ENCODE data around the gene ZFP36L1. TPM values are rescaled to one million over a fixed set of nuclear protein-coding genes. Genes with fewer than 3 reads are reported as not detected.

ZFP36L1 gene
- total RNA-seq, 2 donors from 2014 or later: 99.4 to 99.6 TPM

DNA sequence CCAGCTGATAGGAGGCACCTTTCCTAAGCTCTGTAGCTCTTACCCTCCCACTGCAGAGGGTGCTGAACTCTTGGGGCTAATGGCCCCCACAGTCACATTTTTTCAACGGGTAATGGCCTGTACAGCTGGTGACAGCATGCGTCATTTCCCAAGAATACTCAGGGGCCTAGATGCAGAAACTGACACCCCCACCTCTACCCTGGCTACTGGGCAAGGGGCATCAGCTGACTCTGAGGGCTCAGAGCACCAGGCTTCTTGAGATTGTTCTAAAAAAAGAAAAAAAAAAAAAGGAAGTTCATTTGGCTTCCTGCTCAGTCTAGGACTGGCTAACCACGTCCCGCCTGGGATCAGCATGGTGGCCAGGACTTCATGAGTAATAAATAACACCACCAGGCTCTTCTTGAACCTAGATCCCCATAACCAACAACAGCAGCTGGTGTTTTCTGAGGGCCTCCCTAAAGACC, 35.2 kb downstream of the ZFP36L1 start:
- no peaks in the 10 kb centered on the region for H3K9me3 Mint-ChIP-seq

DNA sequence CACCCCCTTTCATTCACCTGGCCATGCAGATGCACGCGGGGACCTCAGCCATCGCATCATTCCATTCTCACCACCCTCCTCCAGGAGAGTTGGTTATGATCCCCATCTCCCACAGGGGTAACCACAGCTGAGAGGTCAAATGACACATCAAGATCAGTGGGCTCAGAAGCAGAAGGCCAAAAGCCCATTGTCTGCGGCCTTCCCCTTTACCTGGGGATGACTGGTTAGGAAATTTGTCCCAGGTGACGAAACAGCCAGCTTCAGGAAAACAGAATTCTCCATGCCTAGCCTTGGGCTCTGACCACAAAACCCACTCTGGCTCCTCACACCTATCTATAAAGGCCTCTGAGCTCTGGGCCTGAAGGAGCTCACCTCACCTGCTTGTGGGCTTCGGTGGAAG, 36.1 kb downstream of the ZFP36L1 start:
- Mint-ChIP-seq H3K27ac (no peak overlapping the region), H3K9me3 (no peaks in the 10 kb centered on the region), H3K36me3 (ENCODE audit: low read depth) (no peaks in the 10 kb centered on the region), H3K4me1 (peaks cover 47% of the 10 kb centered on the region), H3K4me3 (no peak overlapping the region), H3K27me3 (ENCODE audit: insufficient read depth) (no peaks in the 10 kb centered on the region)
- H3K27me3 ChIP-seq (ENCODE audit: control insufficient read depth, insufficient read depth, low read length, poor library complexity, severe bottlenecking): no peaks in the 10 kb centered on the region
- DNase-seq: no peak
- H3K9ac ChIP-seq (ENCODE audit: extremely low read depth, low read length, poor library complexity, severe bottlenecking): no peak overlapping the region
- WGBS, 2 experiments (ENCODE audit: insufficient coverage in 1 of 2, insufficient read length in 1 of 2): 97 to 100% methylated on average over 1 to 6 of the region's 6 CpGs
- no peaks in the 10 kb centered on the region for H3K36me3 ChIP-seq (ENCODE audit: control insufficient read depth, insufficient read depth, low read length)
- H3K27ac ChIP-seq (ENCODE audit: low read depth, low read length): no peak overlapping the region
- TF ChIP-seq, protein P1, sequence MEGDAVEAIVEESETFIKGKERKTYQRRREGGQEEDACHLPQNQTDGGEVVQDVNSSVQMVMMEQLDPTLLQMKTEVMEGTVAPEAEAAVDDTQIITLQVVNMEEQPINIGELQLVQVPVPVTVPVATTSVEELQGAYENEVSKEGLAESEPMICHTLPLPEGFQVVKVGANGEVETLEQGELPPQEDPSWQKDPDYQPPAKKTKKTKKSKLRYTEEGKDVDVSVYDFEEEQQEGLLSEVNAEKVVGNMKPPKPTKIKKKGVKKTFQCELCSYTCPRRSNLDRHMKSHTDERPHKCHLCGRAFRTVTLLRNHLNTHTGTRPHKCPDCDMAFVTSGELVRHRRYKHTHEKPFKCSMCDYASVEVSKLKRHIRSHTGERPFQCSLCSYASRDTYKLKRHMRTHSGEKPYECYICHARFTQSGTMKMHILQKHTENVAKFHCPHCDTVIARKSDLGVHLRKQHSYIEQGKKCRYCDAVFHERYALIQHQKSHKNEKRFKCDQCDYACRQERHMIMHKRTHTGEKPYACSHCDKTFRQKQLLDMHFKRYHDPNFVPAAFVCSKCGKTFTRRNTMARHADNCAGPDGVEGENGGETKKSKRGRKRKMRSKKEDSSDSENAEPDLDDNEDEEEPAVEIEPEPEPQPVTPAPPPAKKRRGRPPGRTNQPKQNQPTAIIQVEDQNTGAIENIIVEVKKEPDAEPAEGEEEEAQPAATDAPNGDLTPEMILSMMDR (conservative IDR thresholded peaks at IDR 0.05): no peak
- no peaks in the 10 kb centered on the region for H3K4me1 ChIP-seq (ENCODE audit: control insufficient read depth, insufficient read depth, low read length)
- H3K9me3 ChIP-seq (ENCODE audit: control insufficient read depth, low read length): no peaks in the 10 kb centered on the region
- H3K4me3 ChIP-seq (ENCODE audit: low read length): no peak overlapping the region

More for the DNA sequence above, 35.2 kb downstream of the ZFP36L1 start:
- Mint-ChIP-seq H3K27ac (no peak overlapping the region), H3K4me3 (no peak overlapping the region), H3K27me3 (ENCODE audit: insufficient read depth) (no peaks in the 10 kb centered on the region), H3K36me3 (ENCODE audit: low read depth) (no peaks in the 10 kb centered on the region), H3K4me1 (peaks cover 48% of the 10 kb centered on the region)
- H3K4me3 ChIP-seq (ENCODE audit: low read length): no peak overlapping the region
- no peak overlapping the region for H3K27ac ChIP-seq (ENCODE audit: low read depth, low read length)
- DNase-seq: no peak
- H3K36me3 ChIP-seq (ENCODE audit: control insufficient read depth, insufficient read depth, low read length): no peaks in the 10 kb centered on the region
- TF ChIP-seq, protein P1 (conservative IDR thresholded peaks at IDR 0.05): no peak
- no peaks in the 10 kb centered on the region for H3K9me3 ChIP-seq (ENCODE audit: control insufficient read depth, low read length)
- H3K27me3 ChIP-seq (ENCODE audit: control insufficient read depth, insufficient read depth, low read length, poor library complexity, severe bottlenecking): no peaks in the 10 kb centered on the region
- H3K4me1 ChIP-seq (ENCODE audit: control insufficient read depth, insufficient read depth, low read length): no peaks in the 10 kb centered on the region
- WGBS, 2 experiments (ENCODE audit: insufficient coverage in 1 of 2, insufficient read length in 1 of 2): 80% methylated on average over 4 of the region's 4 CpGs; no CpG with 5 or more reads in 1 of the 2 experiments
- no peak overlapping the region for H3K9ac ChIP-seq (ENCODE audit: extremely low read depth, low read length, poor library complexity, severe bottlenecking)

DNA sequence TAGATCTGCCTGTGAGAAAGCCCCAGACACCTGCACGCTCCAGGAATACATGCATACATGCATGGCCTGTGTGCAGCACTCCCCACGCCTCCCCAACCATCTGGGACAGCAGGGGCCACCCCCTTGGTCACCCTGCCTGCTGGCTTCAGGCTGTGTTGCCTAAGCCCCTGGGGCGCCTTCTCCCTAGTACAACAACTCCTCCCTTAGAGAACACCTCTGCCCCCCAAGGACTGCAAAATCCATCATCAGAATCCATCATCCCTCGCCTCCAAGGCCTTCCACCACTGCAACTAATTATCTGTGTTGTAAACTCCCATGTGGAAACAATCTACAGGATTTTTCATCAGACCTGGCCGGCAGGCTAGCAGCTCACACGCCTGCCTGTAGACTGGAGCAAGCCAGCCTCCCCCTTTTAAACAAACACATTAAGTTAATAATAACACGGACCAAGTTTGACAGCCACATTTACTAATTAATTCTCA, 36.8 kb downstream of the ZFP36L1 start:
- TF ChIP-seq, protein P1 (conservative IDR thresholded peaks at IDR 0.05): no peak
- Histone ChIP-seq H3K4me1 (ENCODE audit: control insufficient read depth, insufficient read depth, low read length) (no peaks in the 10 kb centered on the region), H3K27me3 (ENCODE audit: control insufficient read depth, insufficient read depth, low read length, poor library complexity, severe bottlenecking) (no peaks in the 10 kb centered on the region), H3K27ac (ENCODE audit: low read depth, low read length) (no peak overlapping the region), H3K4me3 (ENCODE audit: low read length) (no peak overlapping the region), H3K36me3 (ENCODE audit: control insufficient read depth, insufficient read depth, low read length) (no peaks in the 10 kb centered on the region), H3K9ac (ENCODE audit: extremely low read depth, low read length, poor library complexity, severe bottlenecking) (no peak overlapping the region), H3K9me3 (ENCODE audit: control insufficient read depth, low read length) (no peaks in the 10 kb centered on the region)
- peaks cover 45% of the 10 kb centered on the region for H3K4me1 Mint-ChIP-seq
- no peaks in the 10 kb centered on the region for H3K27me3 Mint-ChIP-seq (ENCODE audit: insufficient read depth)
- 92 to 93% methylated on average over 3 to 7 of the region's 7 CpGs for WGBS, 2 experiments (ENCODE audit: insufficient coverage in 1 of 2, insufficient read length in 1 of 2)
- no peak overlapping the region for H3K4me3 Mint-ChIP-seq
- no peak overlapping the region for H3K27ac Mint-ChIP-seq
- H3K36me3 Mint-ChIP-seq (ENCODE audit: low read depth): no peaks in the 10 kb centered on the region
- no peaks in the 10 kb centered on the region for H3K9me3 Mint-ChIP-seq
- DNase-seq: no peak
